CD4-positive, alpha-beta T cell treated with Interleukin-4 for 4 hours (primary cell): ENCODE results near the gene TMEM25.
"Not testable (repeated sequence)": the region's sequence is repeated elsewhere in the genome, so short reads cannot be mapped to it uniquely, and the experiment has no call there.

Experiments
- DNase-seq: peaks from one replicate; pipeline ENCODE4 v3.0.0-alpha.2; 2020

TMEM25 gene

GRCh38 chr11:118532852-118533768 is 2.1 kb downstream of the TMEM25 start:
- DNase-seq = no peak

GRCh38 chr11:118533769-118534729 is 3.1 kb downstream of the TMEM25 start:
- DNase-seq = no peak

GRCh38 chr11:118535261-118535660 is 4.3 kb downstream of the TMEM25 start:
- no peak for DNase-seq

- no peak for DNase-seq
Observed at GRCh38 chr11:118536726-118537125, 5.7 kb downstream of the TMEM25 start.

- DNase-seq = no peak
Observed at GRCh38 chr11:118537409-118537980, 6.5 kb downstream of the TMEM25 start.

GRCh38 chr11:118544010-118544646 is 13.1 kb downstream of the TMEM25 start:
- DNase-seq = no peak

GRCh38 chr11:118544647-118545010 is 13.6 kb downstream of the TMEM25 start:
- no peak for DNase-seq

GRCh38 chr11:118545533-118545932 is 14.5 kb downstream of the TMEM25 start:
- DNase-seq = no peak

- DNase-seq = no peak
Observed at GRCh38 chr11:118547132-118547531, 16.1 kb downstream of the TMEM25 start.

GRCh38 chr11:118552341-118552740 is 21.3 kb downstream of the TMEM25 start:
- DNase-seq = no peak

GRCh38 chr11:118560806-118561205 is 29.8 kb downstream of the TMEM25 start:
- DNase-seq = no peak

GRCh38 chr11:118565051-118565450 is 34.1 kb downstream of the TMEM25 start:
- no peak for DNase-seq

GRCh38 chr11:118569670-118570069 is 38.7 kb downstream of the TMEM25 start:
- no peak for DNase-seq

GRCh38 chr11:118570787-118571186 is 39.8 kb downstream of the TMEM25 start:
- DNase-seq = no peak

- not testable (repeated sequence) for DNase-seq
Observed at GRCh38 chr11:118571701-118572060, 40.7 kb downstream of the TMEM25 start.

GRCh38 chr11:118572061-118572980 is 41.3 kb downstream of the TMEM25 start, which contains the start of gene ARCN1:
TSS of gene ARCN1 (plus strand) at chr11:118572409. CDS start at chr11:118572548, 139 bp downstream.
- peak; percentile 81 for DNase-seq

- DNase-seq = peak; percentile 55
Observed at GRCh38 chr11:118572981-118573550, 42.1 kb downstream of the TMEM25 start.

- no peak for DNase-seq
Observed at GRCh38 chr11:118574636-118575035, 43.6 kb downstream of the TMEM25 start.

GRCh38 chr11:118577995-118578394 is 47.0 kb downstream of the TMEM25 start:
- not testable (repeated sequence) for DNase-seq

- no peak for DNase-seq
Observed at GRCh38 chr11:118581057-118581456, 50.1 kb downstream of the TMEM25 start.
